HG03108 (cell line): ENCODE measurements around the gene CXCR4.
A peak's percentile ranks its signal among the peaks of the same experiment; 100 is the strongest.
"Not testable (repeated sequence)": the region's sequence is repeated elsewhere in the genome, so short reads cannot be mapped to it uniquely, and the experiment has no call there.

Experiments used
- ATAC-seq: cut with Tn5 transposase; IDR thresholded peaks from one replicate; pipeline ENCODE4 v1.9.1; 2021; ENCODE audit warnings: moderate library complexity; ENCODE audit not compliant: unreplicated experiment

CXCR4 gene

GRCh38 chr2:136080114-136080513, 37.8 kb downstream of the CXCR4 start:
- ATAC-seq, result no peak

DNA sequence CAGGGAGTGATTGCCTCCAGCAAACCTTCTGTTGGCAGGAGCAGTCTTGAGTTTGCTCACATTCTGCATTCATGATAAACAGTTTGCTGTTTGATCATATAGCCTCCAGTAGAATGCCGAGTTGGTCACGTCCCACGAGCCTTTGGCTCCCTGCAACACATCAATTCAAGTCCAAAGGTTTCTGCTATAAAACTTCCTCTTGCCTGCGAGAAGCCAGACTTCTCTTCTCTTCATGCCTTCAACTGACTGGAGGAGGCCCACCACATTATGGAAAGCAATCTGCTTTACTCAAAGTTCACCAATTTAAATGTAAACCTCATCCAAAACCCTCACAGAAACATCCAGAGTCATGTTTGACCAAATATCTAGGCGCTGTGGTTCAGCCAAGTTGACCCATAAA, 40.8 kb downstream of the CXCR4 start:
- no peak for ATAC-seq

GRCh38 chr2:136075476-136075875, 42.5 kb downstream of the CXCR4 start:
- ATAC-seq, result no peak

GRCh38 chr2:136072621-136073020, 45.3 kb downstream of the CXCR4 start:
- ATAC-seq, result no peak

DNA sequence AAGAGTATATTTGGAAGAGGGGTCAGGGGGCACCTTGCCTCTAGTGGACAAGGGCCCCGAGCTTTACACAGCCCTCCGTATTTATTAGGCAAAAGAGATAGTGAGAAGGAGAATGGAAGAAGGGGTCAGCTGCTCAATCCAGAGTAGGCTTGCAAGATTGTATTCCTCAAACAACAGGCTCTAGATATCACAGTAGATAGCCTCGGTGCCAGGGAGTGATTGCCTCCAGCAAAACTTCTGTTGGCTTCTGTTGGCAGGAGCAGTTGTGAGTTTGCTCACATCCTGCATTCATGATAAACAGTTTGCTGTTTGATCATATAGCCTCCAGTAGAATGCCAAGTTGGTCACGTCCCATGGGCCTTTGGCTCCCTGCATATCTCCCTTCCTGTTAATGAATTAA, 46.1 kb downstream of the CXCR4 start:
- not testable (repeated sequence) for ATAC-seq

DNA sequence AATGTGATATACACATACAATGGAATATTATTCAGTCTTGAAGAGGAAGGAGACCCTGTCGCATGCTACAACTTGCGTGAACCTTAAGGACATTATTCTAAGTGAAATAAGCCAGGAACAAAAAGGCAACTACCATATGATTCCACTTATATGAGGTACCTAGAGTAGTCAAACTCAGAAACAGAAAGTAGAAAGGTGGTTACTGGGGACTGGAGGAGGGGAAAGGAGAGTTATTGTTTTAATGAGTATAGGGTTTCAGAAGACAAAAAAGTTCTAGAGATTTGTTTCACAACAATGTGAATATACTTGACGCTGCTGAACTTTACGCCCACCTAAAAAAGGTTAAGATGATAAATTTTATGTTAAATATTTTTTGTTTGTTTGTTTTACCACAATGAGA, 47.0 kb downstream of the CXCR4 start:
- no peak for ATAC-seq

- no peak for ATAC-seq
These were observed 48.2 kb downstream of the CXCR4 start for GRCh38 chr2:136069773-136070172.

DNA sequence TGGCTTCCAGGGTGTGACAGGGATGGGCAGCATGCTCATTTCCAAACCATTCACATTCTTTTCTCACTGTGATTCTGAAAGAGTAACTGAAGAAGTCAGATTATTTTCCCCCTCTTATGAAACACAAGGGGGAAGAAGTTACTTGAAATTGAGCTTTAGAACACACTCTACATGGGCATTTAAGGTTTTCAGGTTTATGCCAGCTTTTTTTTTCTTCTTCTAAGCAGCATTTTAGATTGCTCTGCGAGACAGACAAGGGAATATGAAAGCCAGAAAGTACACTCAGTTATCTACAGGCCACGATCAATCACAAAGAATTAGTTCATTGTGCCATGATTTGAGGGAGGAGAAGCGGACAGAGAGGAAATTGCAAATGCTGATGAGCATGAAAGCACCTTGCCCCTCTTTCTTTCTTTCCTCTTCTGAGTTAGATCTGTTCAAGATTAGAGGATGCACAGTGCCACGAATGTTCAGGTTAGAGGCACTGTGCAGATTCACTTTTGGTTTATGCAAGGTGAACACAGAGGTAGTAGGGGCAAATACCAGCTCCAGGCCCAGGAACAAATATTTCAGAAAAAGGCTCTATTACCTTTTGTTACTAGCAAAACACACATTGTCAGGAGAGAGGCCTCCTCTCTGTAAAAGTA, 49.2 kb downstream of the CXCR4 start:
- no peak for ATAC-seq

GRCh38 chr2:136067897-136068580, 49.9 kb downstream of the CXCR4 start:
- ATAC-seq, result no peak

DNA sequence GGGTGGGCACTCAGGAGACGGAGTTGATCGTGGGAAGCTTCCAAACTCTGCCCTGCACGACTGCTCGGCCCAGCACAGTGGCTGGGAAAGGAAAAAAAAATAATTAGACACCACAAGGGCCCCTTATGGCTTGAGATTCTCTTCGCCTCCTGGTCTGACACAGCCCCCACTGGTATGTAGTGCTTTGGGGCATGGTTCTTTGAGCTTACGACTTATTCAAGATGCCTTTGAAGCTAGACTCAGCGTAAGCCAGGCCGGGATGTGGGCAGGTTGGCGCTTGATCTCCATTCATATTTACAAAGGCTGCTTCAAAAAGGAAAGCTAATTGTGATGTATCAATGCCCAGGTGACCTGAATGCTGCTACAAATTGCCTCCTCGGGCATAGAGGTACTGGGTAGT, 50.5 kb downstream of the CXCR4 start:
- no peak for ATAC-seq

DNA sequence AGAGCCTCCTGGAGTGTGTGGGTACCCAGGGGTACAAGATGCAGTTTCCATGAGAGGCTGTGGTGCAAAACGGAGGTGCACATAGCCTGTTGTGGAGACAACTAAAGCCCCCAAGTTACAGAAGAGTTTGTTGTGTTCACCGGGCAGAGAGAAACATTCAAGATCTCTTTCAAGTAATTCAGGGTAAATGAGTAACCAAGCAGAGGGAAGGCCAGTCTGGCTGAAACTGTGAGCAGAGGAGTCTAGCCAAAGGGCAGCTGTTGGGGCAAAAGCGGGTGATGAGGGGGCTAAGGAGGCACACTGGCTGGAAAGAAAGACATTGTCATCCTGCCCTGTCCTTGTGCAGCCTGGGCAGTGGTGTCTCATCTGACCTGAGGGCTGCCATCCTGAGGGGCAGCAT, 52.0 kb downstream of the CXCR4 start:
- peak; percentile 81 for ATAC-seq

GRCh38 chr2:136065384-136065783, 52.6 kb downstream of the CXCR4 start:
- peak; percentile 23 for ATAC-seq
